Ectodermal cell (in vitro differentiated cells): ENCODE data around the gene SATB2.

Experiments
- H3K27ac ChIP-seq: 2 replicates; pipeline ENCODE4 v1.7.0; 2013; ENCODE audit warnings: mild to moderate bottlenecking, low read depth, low read length; ENCODE audit not compliant: insufficient read depth, poor library complexity, severe bottlenecking
- H3K27me3 ChIP-seq: 2 replicates; pipeline ENCODE4 v1.7.0; 2013; ENCODE audit warnings: mild to moderate bottlenecking, low read length; ENCODE audit not compliant: insufficient read depth, control insufficient read depth, poor library complexity, severe bottlenecking
- H3K36me3 ChIP-seq: one replicate; pipeline ENCODE4 v1.7.0; 2013; ENCODE audit warnings: low read length; ENCODE audit not compliant: control insufficient read depth, insufficient read depth
- H3K4me1 ChIP-seq: one replicate; pipeline ENCODE4 v1.7.0; 2013; ENCODE audit warnings: low read length; ENCODE audit not compliant: control insufficient read depth, insufficient read depth
- H3K4me3 ChIP-seq: 2 replicates; pipeline ENCODE4 v1.7.0; 2013; ENCODE audit warnings: low read depth, low read length, control low read depth; ENCODE audit not compliant: insufficient read depth
- H3K9me3 ChIP-seq: 2 replicates; pipeline ENCODE4 v1.7.0; 2013; ENCODE audit warnings: mild to moderate bottlenecking, low read length, moderate library complexity; ENCODE audit not compliant: control insufficient read depth
- WGBS, 2 experiments: methylation state at CpG; one replicate each; pipeline ENCODE4 v1.1.7; 2013; ENCODE audit warnings: missing lambda C conversion rate in 2 of 2; 5-methylcytosine and 5-hydroxymethylcytosine counted together

The SATB2 gene

GRCh38 chr2:199335502-199335901 lies 122.2 kb downstream of the SATB2 start:
- WGBS, 2 experiments, result 95 to 100% methylated on average over 2 of the region's 2 CpGs
- no peaks in the 10 kb centered on the region for H3K27me3 ChIP-seq

DNA sequence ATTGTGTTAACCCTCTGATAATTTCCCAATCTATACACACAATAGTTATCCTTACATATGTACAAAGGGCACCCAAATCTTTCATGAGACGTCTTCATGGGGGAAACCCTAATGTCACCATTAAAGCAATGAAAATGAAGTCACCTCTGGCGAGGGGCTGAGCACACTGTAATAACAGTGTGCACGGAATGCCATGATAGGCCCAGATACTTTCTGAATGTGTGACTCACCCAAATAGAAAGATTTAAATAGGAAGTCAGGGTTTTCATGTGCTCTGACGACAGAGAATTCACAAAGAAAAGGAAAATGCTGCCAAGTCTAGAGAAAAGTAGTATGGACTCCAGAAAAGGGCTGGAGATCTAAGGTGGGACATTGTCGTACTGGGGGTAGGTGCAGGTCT lies 128.3 kb downstream of the SATB2 start:
- Histone ChIP-seq H3K27ac (no peak overlapping the region), H3K4me1 (no peaks in the 10 kb centered on the region), H3K27me3 (no peaks in the 10 kb centered on the region), H3K9me3 (no peaks in the 10 kb centered on the region), H3K4me3 (no peak overlapping the region), H3K36me3 (no peaks in the 10 kb centered on the region)
- 79 to 90% methylated on average over 5 of the region's 5 CpGs for WGBS, 2 experiments

More at GRCh38 chr2:199335502-199335901, 122.2 kb downstream of the SATB2 start:
- H3K9me3 ChIP-seq, result no peaks in the 10 kb centered on the region
- no peak overlapping the region for H3K27ac ChIP-seq
- no peaks in the 10 kb centered on the region for H3K36me3 ChIP-seq
- no peak overlapping the region for H3K4me3 ChIP-seq
- H3K4me1 ChIP-seq, result no peaks in the 10 kb centered on the region

DNA sequence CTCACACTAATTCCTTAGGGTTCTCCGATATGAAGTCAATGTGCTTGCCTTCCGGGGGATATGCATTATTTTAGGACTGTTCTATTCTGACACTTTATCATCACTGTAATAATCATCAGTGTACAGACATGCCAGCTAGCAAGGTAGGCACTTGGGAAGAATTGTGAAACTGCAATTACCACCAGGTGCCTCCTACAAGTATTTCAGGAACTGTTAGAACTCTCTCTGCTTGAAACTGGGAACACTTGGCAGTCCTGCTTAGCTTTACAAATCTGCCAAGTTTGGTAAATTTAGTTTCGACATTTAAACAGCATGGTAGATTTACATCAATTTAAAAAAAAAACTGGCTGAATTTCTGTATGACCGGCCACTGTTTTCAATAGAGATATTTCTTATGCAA lies 128.7 kb downstream of the SATB2 start:
- Histone ChIP-seq H3K36me3 (no peaks in the 10 kb centered on the region), H3K4me1 (no peaks in the 10 kb centered on the region), H3K4me3 (no peak overlapping the region), H3K27ac (no peak overlapping the region), H3K9me3 (no peaks in the 10 kb centered on the region), H3K27me3 (no peaks in the 10 kb centered on the region)
- 97 to 98% methylated on average over 4 of the region's 4 CpGs for WGBS, 2 experiments

DNA sequence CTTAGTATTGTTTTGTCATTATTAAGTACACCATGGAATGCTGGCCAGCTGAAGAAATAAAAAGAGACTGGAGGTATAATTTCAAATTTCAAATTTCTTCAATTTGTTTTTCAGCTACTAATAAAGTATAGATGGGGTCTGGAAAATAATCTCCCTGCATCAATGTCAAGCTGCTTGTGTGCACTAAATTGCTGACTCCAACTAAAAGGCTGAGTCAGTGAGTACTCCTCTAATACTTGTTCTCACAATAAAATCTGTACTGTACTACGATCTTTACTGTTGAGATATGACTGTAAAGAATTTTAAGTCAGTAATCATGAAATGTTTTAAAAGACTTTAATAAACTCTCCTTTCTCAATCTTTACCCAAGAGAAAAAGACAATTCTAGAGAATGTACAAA lies 131.9 kb downstream of the SATB2 start:
- Histone ChIP-seq H3K9me3 (no peaks in the 10 kb centered on the region), H3K27me3 (no peaks in the 10 kb centered on the region), H3K36me3 (no peaks in the 10 kb centered on the region), H3K4me1 (no peaks in the 10 kb centered on the region), H3K27ac (no peak overlapping the region), H3K4me3 (no peak overlapping the region)
- WGBS, 2 experiments, result no CpG with 5 or more reads among the region's 1 CpG

DNA sequence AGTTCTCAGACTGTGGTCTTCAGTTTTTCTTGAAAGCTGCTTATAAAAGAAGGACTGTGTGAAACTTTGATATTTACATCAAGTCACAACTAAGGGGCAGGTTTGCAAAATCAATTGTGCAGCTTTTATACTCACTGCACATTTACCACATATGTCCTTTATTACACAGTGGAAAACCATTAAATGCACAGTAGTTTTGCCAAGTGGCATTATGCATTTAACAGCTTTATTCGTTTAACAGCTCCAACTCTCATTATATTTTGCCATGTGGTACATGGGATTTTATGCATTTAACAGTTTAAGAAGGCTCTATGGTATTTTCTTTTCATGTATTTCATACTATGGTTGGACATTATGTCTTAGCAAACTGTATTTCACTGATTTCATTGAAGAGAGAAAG lies 135.6 kb downstream of the SATB2 start:
- Histone ChIP-seq H3K4me1 (no peaks in the 10 kb centered on the region), H3K4me3 (no peak overlapping the region), H3K27me3 (no peaks in the 10 kb centered on the region), H3K36me3 (no peaks in the 10 kb centered on the region), H3K27ac (no peak overlapping the region), H3K9me3 (no peaks in the 10 kb centered on the region)
- 100% methylated on average over 1 of the region's 1 CpG; no CpG with 5 or more reads in 1 of the 2 experiments for WGBS, 2 experiments

DNA sequence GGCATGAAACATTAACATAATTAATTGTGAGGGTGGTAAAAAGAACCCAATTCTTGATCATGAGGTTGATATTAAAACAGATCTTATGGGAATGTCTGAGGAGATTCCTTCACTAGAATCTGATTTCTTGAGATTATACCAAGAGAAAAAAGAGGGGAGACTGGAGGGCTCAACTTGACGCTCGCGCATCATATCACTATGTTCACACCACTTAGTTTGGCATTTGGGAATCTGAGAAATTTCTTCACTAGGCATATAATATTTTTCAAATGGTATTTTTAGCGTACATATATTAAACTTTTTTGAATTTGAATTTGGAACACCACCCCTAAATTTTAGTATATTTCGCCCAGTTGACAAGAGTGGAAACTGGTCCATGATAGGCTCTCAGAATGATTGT lies 140.1 kb downstream of the SATB2 start:
- 77% methylated on average over 4 of the region's 5 CpGs; no CpG with 5 or more reads in 1 of the 2 experiments for WGBS, 2 experiments
- Histone ChIP-seq H3K27ac (no peak overlapping the region), H3K36me3 (no peaks in the 10 kb centered on the region), H3K4me1 (no peaks in the 10 kb centered on the region), H3K9me3 (no peaks in the 10 kb centered on the region), H3K27me3 (no peaks in the 10 kb centered on the region), H3K4me3 (no peak overlapping the region)

GRCh38 chr2:199316851-199317250 lies 140.9 kb downstream of the SATB2 start:
- no peak overlapping the region for H3K4me3 ChIP-seq
- no peaks in the 10 kb centered on the region for H3K9me3 ChIP-seq
- H3K36me3 ChIP-seq, result no peaks in the 10 kb centered on the region
- H3K27me3 ChIP-seq, result no peaks in the 10 kb centered on the region
- H3K4me1 ChIP-seq, result no peaks in the 10 kb centered on the region
- WGBS, 2 experiments, result 94 to 98% methylated on average over 3 of the region's 3 CpGs
- H3K27ac ChIP-seq, result no peak overlapping the region

DNA sequence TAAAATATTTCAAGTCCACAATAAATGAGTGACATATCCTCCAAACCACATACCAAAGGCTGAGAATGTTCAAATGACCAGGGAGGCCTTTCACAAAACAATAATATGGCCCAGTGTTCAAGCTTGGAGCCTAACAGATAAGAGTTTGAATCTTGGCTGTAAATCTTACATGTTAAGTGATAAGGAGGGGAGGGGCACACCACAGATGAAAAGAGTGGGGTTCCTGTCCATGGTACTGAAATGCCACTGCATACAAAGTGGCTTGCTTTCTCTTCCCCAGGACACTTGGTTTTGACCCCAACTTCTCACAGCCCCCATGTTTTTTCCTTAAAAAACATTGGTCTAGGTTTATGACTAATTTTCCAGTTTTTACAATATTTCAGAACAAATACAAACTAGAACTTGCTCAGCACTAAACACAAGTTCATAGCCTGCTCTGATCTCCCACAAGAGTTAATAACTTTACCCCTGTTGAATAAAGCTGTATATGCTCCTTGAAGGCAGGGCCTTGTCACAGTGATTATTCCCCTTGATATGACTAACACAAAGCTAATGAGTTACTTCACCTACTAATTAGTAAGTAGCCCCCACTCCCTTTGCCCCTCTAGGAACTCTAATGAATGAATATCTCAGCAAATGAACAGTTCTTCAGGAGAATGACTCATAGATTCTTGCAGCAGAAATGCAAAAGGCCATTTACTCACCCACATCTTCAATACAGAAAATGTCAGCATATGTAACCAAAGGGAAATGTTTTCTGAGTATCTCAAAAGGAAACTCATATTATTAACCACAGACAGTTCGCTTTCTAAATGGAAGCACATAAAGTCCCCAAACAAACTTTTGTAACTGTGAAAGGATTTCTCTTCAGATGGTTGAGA lies 142.2 kb downstream of the SATB2 start:
- no peaks in the 10 kb centered on the region for H3K27me3 ChIP-seq
- WGBS, 2 experiments, result 91% methylated on average over 1 of the region's 1 CpG; no CpG with 5 or more reads in 1 of the 2 experiments
- H3K9me3 ChIP-seq, result no peaks in the 10 kb centered on the region
- no peak overlapping the region for H3K4me3 ChIP-seq
- no peak overlapping the region for H3K27ac ChIP-seq
- H3K36me3 ChIP-seq, result no peaks in the 10 kb centered on the region
- H3K4me1 ChIP-seq, result no peaks in the 10 kb centered on the region

- 94 to 96% methylated on average over 3 of the region's 3 CpGs for WGBS, 2 experiments
- H3K27me3 ChIP-seq, result no peaks in the 10 kb centered on the region
- H3K4me3 ChIP-seq, result no peak overlapping the region
- no peaks in the 10 kb centered on the region for H3K4me1 ChIP-seq
- H3K36me3 ChIP-seq, result no peaks in the 10 kb centered on the region
- H3K9me3 ChIP-seq, result no peaks in the 10 kb centered on the region
- H3K27ac ChIP-seq, result no peak overlapping the region
Measured at GRCh38 chr2:199312931-199313330, 144.8 kb downstream of the SATB2 start.

GRCh38 chr2:199310771-199311585 lies 146.8 kb downstream of the SATB2 start:
- Histone ChIP-seq H3K4me1 (no peaks in the 10 kb centered on the region), H3K9me3 (no peaks in the 10 kb centered on the region), H3K27ac (no peak overlapping the region), H3K4me3 (no peak overlapping the region), H3K27me3 (no peaks in the 10 kb centered on the region), H3K36me3 (no peaks in the 10 kb centered on the region)
- 95 to 97% methylated on average over 7 of the region's 7 CpGs for WGBS, 2 experiments
